Parathyroid adenoma (tissue), 2 donors: ENCODE results near the gene HSBP1L1.

Experiments
- H2AFZ ChIP-seq: fragments of 300-600 bp; sonication (generic); one replicate; pipeline ENCODE4 v1.7.0; 2017; ENCODE audit warnings: antibody characterized with exemption, mild to moderate bottlenecking
- H3K27ac ChIP-seq: fragments of 300-600 bp; sonication (generic); one replicate; pipeline ENCODE4 v1.7.0; 2017
- H3K27me3 ChIP-seq: fragments of 300-600 bp; sonication (generic); one replicate; pipeline ENCODE4 v1.7.0; 2017; ENCODE audit warnings: low read length; ENCODE audit not compliant: control insufficient read depth, insufficient read depth
- H3K36me3 ChIP-seq: fragments of 300-600 bp; sonication (generic); one replicate; pipeline ENCODE4 v1.7.0; 2017; ENCODE audit warnings: low read length; ENCODE audit not compliant: control insufficient read depth, insufficient read depth
- H3K4me1 ChIP-seq: fragments of 300-600 bp; sonication (generic); one replicate; pipeline ENCODE4 v1.7.0; 2017; ENCODE audit warnings: control low read depth
- H3K4me2 ChIP-seq: fragments of 300-600 bp; sonication (generic); one replicate; pipeline ENCODE4 v1.7.0; 2017; ENCODE audit warnings: low read length
- H3K4me3 ChIP-seq: fragments of 300-600 bp; sonication (generic); one replicate; pipeline ENCODE4 v1.7.0; 2017; ENCODE audit warnings: low read depth, low read length
- H3K79me2 ChIP-seq: fragments of 300-600 bp; sonication (generic); one replicate; pipeline ENCODE4 v1.7.0; 2017; ENCODE audit warnings: control low read depth
- H3K9ac ChIP-seq: fragments of 300-600 bp; sonication (generic); one replicate; pipeline ENCODE4 v1.7.0; 2017; ENCODE audit warnings: mild to moderate bottlenecking
- H3K9me3 ChIP-seq: fragments of 300-600 bp; sonication (generic); one replicate; pipeline ENCODE4 v1.7.0; 2017; ENCODE audit warnings: low read length; ENCODE audit not compliant: control insufficient read depth
- TF ChIP-seq, protein P1 (sequence below): fragments of 300-600 bp; sonication (generic); IDR thresholded peaks from one replicate; pipeline ENCODE4 v1.7.0; 2017; ENCODE audit warnings: antibody characterized with exemption, mild to moderate bottlenecking
- donor health status: primary hyperparathyroidism.

Gene HSBP1L1

DNA sequence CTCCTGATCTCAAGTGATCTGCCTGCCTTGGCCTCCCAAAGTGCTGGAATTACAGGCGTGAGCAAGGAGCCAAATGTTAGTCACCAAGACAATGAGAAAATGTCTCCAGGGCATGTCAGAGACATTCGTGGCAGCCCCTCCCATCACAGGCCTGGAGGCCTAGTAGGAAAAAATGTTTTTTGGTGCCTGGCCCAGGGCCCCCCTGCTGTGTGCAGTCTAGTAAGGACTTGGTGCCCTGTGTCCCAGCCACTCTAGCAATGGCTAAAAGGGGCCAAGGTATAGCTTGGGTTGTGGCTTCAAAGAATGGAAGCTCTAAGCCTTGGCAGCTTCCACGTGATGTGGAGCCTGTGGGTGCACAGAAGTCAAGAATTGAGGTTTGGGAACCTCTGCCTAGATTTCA is 36.4 kb downstream of the HSBP1L1 start:
- Histone ChIP-seq H3K27me3 (no peaks in the 10 kb centered on the region), H3K4me3 (no peak overlapping the region)
- TF ChIP-seq, protein P1, sequence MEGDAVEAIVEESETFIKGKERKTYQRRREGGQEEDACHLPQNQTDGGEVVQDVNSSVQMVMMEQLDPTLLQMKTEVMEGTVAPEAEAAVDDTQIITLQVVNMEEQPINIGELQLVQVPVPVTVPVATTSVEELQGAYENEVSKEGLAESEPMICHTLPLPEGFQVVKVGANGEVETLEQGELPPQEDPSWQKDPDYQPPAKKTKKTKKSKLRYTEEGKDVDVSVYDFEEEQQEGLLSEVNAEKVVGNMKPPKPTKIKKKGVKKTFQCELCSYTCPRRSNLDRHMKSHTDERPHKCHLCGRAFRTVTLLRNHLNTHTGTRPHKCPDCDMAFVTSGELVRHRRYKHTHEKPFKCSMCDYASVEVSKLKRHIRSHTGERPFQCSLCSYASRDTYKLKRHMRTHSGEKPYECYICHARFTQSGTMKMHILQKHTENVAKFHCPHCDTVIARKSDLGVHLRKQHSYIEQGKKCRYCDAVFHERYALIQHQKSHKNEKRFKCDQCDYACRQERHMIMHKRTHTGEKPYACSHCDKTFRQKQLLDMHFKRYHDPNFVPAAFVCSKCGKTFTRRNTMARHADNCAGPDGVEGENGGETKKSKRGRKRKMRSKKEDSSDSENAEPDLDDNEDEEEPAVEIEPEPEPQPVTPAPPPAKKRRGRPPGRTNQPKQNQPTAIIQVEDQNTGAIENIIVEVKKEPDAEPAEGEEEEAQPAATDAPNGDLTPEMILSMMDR, result no peak

GRCh38 chr18:80002468-80002867 is 38.0 kb downstream of the HSBP1L1 start:
- no peaks in the 10 kb centered on the region for H3K9me3 ChIP-seq
- TF ChIP-seq, protein P1, result no peak
- H3K36me3 ChIP-seq, result no peaks in the 10 kb centered on the region
- H3K79me2 ChIP-seq, result no peaks in the 10 kb centered on the region
- no peak overlapping the region for H3K4me2 ChIP-seq
- H3K4me1 ChIP-seq, result no peaks in the 10 kb centered on the region
- H2AFZ ChIP-seq, result no peak overlapping the region
- H3K9ac ChIP-seq, result no peak overlapping the region
- no peaks in the 10 kb centered on the region for H3K27me3 ChIP-seq
- no peak overlapping the region for H3K4me3 ChIP-seq
- no peak overlapping the region for H3K27ac ChIP-seq

More for the DNA sequence above, 36.4 kb downstream of the HSBP1L1 start:
- no peak overlapping the region for H3K27ac ChIP-seq
- H3K36me3 ChIP-seq, result no peaks in the 10 kb centered on the region
- no peaks in the 10 kb centered on the region for H3K79me2 ChIP-seq
- no peak overlapping the region for H3K4me2 ChIP-seq
- no peaks in the 10 kb centered on the region for H3K9me3 ChIP-seq
- no peaks in the 10 kb centered on the region for H3K4me1 ChIP-seq
- H3K9ac ChIP-seq, result no peak overlapping the region
- H2AFZ ChIP-seq, result no peak overlapping the region

DNA sequence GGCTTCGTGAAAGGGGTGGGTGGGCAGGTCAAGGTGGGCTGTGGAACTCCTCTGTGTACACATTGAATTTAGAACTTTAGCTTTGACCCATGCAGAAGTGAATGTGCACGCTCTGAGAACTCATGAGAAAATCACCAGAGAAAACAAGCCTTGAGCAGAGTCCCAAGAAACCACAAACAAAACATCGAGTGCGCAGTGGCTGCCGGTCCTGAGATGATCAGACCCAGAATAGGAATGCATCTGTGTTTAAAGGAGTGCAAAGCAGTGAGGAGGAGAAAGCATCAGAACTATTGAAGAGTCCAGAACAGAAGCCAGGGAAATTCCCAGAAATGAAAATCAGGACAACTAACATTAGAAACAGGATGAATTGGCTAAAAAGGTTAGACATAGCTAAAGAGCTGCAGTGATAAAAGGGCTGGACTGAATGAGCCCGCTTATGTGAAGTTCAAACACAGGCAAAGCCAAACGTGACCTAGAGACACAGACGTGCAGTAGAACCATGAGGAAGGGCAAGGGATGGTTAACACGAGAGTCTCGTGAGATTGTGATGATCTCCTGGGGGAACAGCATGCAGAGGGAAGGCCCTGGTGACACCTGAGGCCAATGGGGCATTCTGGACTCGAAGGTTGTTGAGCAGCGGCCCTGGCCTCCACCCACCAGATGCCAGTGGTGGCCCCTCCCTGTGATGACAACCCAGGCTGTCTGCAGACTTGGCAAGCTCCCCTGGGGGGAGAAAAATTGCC is 40.3 kb downstream of the HSBP1L1 start:
- H3K9me3 ChIP-seq, result no peaks in the 10 kb centered on the region
- H3K4me2 ChIP-seq, result no peak overlapping the region
- H2AFZ ChIP-seq, result no peak overlapping the region
- no peak overlapping the region for H3K4me3 ChIP-seq
- H3K27me3 ChIP-seq, result no peaks in the 10 kb centered on the region
- no peaks in the 10 kb centered on the region for H3K4me1 ChIP-seq
- H3K79me2 ChIP-seq, result no peaks in the 10 kb centered on the region
- TF ChIP-seq, protein P1, result no peak
- no peaks in the 10 kb centered on the region for H3K36me3 ChIP-seq
- H3K27ac ChIP-seq, result no peak overlapping the region
- no peak overlapping the region for H3K9ac ChIP-seq

GRCh38 chr18:80006724-80007123 is 42.3 kb downstream of the HSBP1L1 start:
- TF ChIP-seq, protein P1, result no peak
- H3K4me3 ChIP-seq, result no peak overlapping the region
- no peak overlapping the region for H3K27ac ChIP-seq

More at GRCh38 chr18:80006724-80007123, 42.3 kb downstream of the HSBP1L1 start:
- H2AFZ ChIP-seq, result no peak overlapping the region
- H3K9ac ChIP-seq, result no peak overlapping the region
- no peaks in the 10 kb centered on the region for H3K4me1 ChIP-seq
- no peaks in the 10 kb centered on the region for H3K79me2 ChIP-seq
- no peaks in the 10 kb centered on the region for H3K9me3 ChIP-seq
- no peak overlapping the region for H3K4me2 ChIP-seq
- H3K36me3 ChIP-seq, result no peaks in the 10 kb centered on the region
- no peaks in the 10 kb centered on the region for H3K27me3 ChIP-seq
